ENCODE measurements around the gene POU6F2. TPM values are rescaled to one million over a fixed set of nuclear protein-coding genes. Genes with fewer than 3 reads are reported as not detected.

Gene POU6F2
- total RNA-seq, 4 donors from 2014 or later: 0.31 to 0.66 TPM; not detected in 2

DNA sequence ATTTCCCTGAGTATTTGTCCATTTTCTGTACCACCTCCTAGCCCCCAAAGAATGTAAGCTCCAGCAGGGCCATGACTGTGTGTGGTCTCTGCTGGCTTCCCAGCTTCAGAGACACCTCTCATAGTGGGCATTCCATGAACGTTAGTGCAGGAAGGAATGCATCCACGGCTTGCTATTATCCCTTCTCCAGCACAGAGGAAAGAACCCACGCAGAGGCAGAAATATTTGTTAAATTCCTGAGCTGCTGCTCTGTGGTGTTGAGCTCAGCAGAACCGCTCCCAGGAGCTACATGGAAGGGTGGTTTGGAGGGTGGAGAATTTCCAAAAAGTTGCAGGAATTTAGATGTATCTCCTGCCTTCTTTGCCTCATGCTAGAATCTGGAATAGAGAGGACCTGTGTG lies 275.2 kb downstream of the POU6F2 start:
- no peaks in the 10 kb centered on the region for H3K4me1 ChIP-seq
- no peak overlapping the region for H3K4me3 ChIP-seq
- ATAC-seq: no peak
- peaks cover 19% of the 10 kb centered on the region for H3K27me3 ChIP-seq
- H3K27ac ChIP-seq: no peak overlapping the region
- H3K36me3 ChIP-seq: no peaks in the 10 kb centered on the region
- 14 to 18% methylated on average over 2 to 4 of the region's 4 CpGs for WGBS, 2 donors (ENCODE audit: low coverage in 1 of 2)
- no peaks in the 10 kb centered on the region for H3K9me3 ChIP-seq
- no peak for TF ChIP-seq CTCF (IDR thresholded peaks at IDR 0.05)
- TF ChIP-seq POLR2A (IDR thresholded peaks at IDR 0.05): no peak
- TF ChIP-seq POLR2AphosphoS5 (IDR thresholded peaks at IDR 0.05): no peak
- TF ChIP-seq EP300 (IDR thresholded peaks at IDR 0.05): no peak

DNA sequence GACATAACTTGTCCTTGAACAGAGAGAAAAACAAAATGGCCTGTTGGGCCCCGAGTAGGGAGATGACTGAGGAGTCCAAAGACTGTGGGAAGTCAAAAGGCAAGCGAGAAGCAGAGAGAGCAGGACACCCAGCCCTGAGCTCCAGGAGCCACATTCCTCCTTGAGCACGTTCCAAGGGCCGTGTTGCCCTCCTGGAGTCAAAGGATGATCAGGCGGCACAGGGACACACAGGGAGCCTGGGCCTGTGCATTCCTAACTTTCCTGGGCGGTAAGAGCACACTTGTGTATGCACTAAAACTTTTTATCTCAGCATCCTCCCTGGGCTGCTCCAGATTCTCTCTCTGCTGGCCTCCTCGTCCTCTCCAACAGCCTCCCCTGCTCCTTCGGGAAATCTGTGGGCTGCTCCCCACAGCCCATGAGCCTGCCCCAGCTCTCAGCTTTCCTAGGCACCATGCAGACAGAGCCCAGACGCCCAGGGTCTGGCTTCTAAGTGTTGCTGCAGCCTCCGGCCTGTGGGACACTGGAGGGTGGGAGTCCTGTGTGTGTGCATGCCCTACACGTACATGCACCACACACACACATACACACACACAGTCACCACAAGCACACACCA lies 281.8 kb downstream of the POU6F2 start:
- TF ChIP-seq EP300 (IDR thresholded peaks at IDR 0.05): no peak
- no peak for TF ChIP-seq CTCF (IDR thresholded peaks at IDR 0.05)
- no peak for TF ChIP-seq POLR2AphosphoS5 (IDR thresholded peaks at IDR 0.05)
- TF ChIP-seq POLR2A (IDR thresholded peaks at IDR 0.05): no peak
- ATAC-seq: no peak
- Histone ChIP-seq H3K4me1 (no peaks in the 10 kb centered on the region), H3K9me3 (no peaks in the 10 kb centered on the region), H3K36me3 (no peaks in the 10 kb centered on the region), H3K27me3 (peaks cover 6% of the 10 kb centered on the region), H3K27ac (no peak overlapping the region), H3K4me3 (no peak overlapping the region)
- WGBS, 2 donors (ENCODE audit: low coverage in 1 of 2): 66 to 84% methylated on average over 7 to 9 of the region's 11 CpGs

- no peak for ATAC-seq
- 86 to 90% methylated on average over 2 of the region's 2 CpGs for WGBS, 2 donors (ENCODE audit: low coverage in 1 of 2)
- Histone ChIP-seq H3K27ac (no peak overlapping the region), H3K4me1 (no peaks in the 10 kb centered on the region), H3K4me3 (no peak overlapping the region), H3K36me3 (no peaks in the 10 kb centered on the region), H3K9me3 (no peaks in the 10 kb centered on the region), H3K27me3 (peaks cover 6% of the 10 kb centered on the region)
- no peak for TF ChIP-seq EP300 (IDR thresholded peaks at IDR 0.05)
- no peak for TF ChIP-seq POLR2A (IDR thresholded peaks at IDR 0.05)
- no peak for TF ChIP-seq POLR2AphosphoS5 (IDR thresholded peaks at IDR 0.05)
- no peak for TF ChIP-seq CTCF (IDR thresholded peaks at IDR 0.05)
Observed at GRCh38 chr7:39260279-39260844, 282.7 kb downstream of the POU6F2 start.

DNA sequence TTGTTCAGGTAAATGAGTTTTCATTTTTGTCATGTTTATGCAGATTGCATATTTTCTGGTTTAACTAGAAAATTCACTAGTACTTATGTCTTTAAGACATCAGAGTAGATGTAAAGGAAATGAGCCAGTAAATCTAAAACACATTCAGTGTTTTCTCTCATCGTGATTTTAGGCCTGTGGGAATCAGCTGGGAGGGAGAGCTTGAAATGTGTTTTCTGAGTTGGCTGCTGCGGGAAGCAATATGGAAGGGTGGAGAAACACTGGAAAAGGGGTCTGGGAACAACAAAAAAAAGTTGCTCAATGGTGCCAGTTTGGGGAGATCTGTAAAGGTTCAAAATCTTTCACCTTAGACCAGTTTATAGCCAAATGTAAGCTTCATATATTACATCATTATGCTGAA lies 284.1 kb downstream of the POU6F2 start:
- TF ChIP-seq EP300 (IDR thresholded peaks at IDR 0.05) (no peak), POLR2AphosphoS5 (IDR thresholded peaks at IDR 0.05) (no peak), CTCF (IDR thresholded peaks at IDR 0.05) (no peak), POLR2A (IDR thresholded peaks at IDR 0.05) (no peak)
- H3K4me1 ChIP-seq: no peaks in the 10 kb centered on the region
- no peaks in the 10 kb centered on the region for H3K9me3 ChIP-seq
- no peak overlapping the region for H3K27ac ChIP-seq
- no peaks in the 10 kb centered on the region for H3K27me3 ChIP-seq
- H3K36me3 ChIP-seq: no peaks in the 10 kb centered on the region
- H3K4me3 ChIP-seq: no peak overlapping the region
- ATAC-seq: no peak
- 61 to 89% methylated on average over 2 of the region's 2 CpGs for WGBS, 2 donors (ENCODE audit: low coverage in 1 of 2)
